ENCODE data around the gene MTR. TPM values are rescaled to one million over a fixed set of nuclear protein-coding genes. Genes with fewer than 3 reads are reported as not detected.

MTR gene
- polyA plus RNA-seq, 1 donor: 19.7 TPM

DNA sequence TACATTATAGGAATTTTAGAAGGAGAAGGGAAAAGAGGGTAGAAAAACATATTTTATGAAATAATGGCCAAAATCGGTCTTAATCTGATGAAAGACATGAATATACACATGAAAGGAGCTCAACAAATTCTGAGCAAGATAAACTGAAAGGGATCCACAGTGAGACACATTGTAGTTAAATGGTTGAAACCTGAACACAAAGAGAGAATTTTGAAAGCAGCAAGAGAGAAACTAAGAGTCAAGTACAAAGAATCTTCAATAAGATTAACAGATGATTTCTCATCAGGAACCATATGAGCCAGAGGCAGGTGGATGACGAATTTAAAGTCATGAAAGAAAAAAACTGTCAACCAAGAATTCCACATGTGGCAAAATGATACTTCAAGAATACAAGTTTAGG lies 15.8 kb upstream of the MTR start:
- DNase-seq (ENCODE audit: low read depth): no peak

DNA sequence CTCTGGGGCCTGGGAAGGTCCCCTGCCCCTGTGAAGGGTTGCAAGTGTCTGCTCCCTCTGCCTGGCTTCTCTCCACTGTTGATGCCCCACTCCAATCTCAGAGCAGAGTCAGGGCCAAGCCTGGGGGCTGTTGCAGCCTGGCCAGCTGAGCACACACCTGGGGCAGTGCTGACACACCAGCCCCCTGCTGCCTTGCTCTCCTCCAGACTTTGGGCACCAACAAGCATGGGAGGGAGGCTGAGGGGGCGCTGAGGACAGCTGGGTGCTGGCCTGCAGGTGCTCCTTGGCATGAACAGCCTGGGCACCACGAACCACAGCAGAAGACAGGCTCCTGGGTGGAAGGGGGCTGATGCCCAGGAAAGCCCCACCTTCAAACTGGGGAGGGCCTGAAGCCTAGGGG lies 9.6 kb upstream of the MTR start:
- no peak for DNase-seq (ENCODE audit: low read depth)

DNA sequence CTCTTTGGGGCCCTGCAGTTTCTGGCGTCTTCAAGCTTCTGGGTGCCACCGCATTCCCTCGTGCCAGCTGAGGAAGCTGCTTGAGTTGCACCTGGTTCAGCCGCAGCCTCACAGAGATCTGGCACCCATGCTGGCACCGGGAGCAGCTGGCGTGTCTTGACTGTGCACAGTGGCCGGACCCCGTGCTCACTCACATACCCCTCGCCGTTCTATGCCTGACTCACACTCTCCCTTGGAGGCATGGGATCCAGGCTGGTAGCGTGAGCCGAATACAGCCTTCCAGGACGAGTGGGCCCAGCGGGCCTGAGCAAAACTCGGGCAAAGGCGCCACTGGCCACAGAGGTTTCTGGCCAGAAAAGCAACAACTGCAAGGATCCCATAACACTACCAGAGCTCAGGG lies 8.6 kb upstream of the MTR start:
- DNase-seq (ENCODE audit: low read depth): no peak

DNA sequence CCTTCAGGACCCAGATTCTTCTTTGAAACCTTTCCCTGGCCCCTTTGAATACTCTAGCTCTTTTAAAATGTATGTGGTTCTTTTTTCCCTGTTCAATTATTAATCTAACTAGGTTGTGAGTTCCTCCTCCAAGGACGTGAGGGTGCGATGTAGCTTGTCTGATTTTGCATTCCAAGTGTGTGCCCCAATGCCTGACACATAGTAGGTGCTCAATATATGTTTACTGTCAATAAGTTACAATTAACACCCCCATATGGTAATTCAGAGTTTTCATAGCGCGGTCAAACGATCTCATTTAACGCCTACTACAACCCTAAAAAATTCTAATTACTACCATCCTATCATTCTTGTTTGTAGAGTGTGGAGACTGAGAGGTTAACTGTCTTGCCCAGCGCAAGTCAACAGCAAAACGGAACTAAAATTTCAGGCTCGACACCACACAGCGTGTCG lies 482 bp upstream of the MTR start:
- no peak for DNase-seq (ENCODE audit: low read depth)

DNA sequence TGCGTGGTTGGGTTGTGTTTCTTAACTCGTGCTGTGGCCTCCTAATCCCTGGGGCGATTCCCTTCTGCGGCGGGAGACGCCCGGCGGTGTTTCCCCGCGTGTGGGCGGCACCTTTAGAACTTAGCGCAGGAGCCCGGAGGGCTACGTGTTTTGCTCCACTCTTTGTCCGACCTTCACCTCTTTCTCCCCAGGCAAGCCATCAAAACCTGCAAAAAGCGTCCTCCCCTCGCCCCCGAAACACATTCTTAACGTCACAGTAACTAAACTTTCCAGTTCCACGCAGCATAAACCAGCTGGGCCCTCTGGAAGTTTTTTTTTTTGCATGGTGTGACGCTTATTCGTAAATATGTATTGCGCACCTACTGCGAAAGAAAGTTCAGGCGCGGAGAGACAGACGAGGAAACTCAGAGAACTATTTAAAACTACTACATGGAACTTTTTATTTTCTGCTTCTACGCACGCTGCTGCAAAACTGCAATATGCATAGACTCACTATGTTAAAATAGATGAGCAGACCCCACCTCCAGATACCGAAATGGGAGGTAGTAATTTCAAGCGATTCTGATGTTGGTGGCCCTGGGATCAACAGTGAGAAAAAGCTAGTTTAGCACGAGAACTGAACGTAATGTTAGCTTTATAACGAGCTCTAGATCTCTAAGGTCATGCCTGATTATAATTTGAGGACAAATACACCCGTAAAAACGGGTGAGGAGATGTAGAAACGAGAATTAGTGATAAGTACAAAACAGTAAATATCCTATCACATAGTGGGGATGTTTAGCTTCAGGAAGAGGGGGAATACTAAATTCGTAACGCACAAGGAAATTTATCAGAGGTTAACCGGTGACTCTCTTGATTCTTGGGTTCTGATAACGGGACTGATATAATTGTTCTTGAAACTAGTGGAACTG lies 920 bp downstream of the MTR start:
- DNase-seq (ENCODE audit: low read depth): no peak

GRCh38 chr1:236799001-236799400 lies 3.9 kb downstream of the MTR start:
- no peak for DNase-seq (ENCODE audit: low read depth)

- DNase-seq (ENCODE audit: low read depth): no peak
Measured at GRCh38 chr1:236800002-236800620, 5.0 kb downstream of the MTR start.

DNA sequence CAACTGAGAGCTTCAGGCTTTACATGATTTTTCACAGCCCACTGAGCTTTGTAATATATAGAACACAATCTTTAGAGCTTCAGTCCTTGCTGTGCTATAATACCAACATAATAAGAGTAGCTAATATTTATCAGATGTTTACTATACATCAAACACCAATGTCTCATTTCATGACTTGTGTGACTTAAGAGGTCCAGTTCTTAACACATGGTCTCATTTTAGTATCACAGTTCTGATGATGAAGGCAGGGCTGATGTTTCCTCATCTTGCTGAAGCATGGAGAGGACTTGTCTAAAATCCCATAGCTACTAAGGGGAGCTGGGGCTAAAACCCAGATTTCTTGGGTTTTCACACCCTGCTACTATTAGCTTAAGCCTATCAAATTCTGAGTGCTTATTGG lies 5.5 kb downstream of the MTR start:
- no peak for DNase-seq (ENCODE audit: low read depth)

GRCh38 chr1:236802264-236802663 lies 7.2 kb downstream of the MTR start:
- DNase-seq (ENCODE audit: low read depth): no peak

DNA sequence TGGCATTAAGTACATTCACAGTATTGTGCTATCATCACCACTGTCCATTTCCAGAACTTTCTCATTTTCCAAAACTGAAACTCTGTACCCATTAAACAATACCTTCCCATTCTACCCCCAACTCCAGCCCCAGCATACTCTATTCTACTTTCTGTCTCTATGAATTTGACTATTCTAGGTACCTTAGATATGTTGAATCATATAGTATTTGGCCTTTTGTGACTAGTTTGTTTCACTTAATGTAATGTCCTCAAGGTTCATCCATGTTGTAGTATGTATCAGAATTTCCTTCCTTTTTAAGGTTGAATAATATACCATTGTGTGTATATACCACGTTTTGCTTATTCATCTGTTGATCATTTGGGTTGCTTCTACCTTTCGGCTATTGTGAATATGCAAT lies 11.5 kb downstream of the MTR start:
- no peak for DNase-seq (ENCODE audit: low read depth)

DNA sequence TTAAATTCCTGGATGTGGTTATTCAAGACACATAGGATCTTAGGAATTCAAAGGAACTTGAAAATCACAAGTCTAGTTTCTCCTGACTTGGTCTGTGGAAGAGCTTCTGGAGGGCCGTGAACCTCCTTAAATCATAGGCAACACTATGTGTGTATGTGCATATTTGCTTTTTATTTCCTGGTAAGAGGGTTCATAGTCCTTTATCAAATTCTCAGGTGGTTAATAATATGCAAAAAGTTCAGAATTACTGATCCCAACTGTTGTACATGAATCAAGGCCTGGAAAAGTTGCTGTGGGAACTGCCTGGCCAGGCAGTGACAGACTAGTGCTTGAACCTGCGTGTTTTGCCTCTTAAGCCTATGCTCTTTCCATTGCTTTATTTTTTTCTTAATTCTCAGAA lies 12.9 kb downstream of the MTR start:
- no peak for DNase-seq (ENCODE audit: low read depth)

DNA sequence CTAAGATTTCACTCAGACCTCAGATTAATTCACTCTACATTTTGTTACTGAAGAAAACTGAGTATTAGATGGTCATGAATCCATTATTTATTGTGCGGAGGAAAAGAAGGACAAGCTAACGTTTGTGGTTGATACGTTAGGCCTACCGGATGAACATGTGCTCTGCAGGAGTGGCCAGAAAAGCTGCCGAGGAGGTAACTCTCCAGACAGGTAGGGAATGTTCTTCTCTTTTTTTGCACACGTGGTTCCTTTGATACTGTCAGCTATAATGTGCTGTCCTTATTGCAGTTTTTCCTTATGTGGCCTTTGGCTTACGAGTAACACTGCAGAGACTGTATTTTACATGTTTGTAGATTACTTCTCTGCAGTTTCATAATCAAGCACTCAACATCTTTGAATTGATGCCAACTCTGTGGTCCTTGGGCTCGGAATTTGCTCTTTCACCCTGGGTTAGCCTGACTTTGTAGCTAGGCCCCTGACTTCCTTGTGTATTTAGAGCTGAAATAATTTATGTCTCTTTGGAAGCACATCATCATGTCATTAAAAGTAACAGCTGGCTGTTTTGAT lies 13.6 kb downstream of the MTR start:
- DNase-seq (ENCODE audit: low read depth): no peak

DNA sequence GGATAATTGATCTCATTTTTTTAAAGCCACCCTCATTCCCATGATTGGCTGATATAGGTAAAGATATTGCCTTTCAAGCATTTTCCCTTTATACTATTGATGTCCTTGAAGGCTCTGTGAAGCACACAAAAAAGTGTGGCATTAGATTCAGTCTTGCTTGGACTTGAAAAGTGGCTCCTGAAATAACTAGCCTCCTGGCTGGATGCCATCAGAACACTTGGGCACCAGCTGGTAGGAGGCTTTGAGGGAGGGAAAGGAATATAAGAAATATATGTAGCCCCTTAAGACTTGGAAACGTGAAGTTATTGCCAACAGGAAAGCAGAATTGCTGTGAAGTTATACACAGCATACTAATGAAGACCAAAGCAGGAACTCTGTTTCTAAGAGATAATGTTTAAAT lies 14.1 kb downstream of the MTR start:
- DNase-seq (ENCODE audit: low read depth): no peak

- no peak for DNase-seq (ENCODE audit: low read depth)
Measured at GRCh38 chr1:236810018-236810417, 14.9 kb downstream of the MTR start.

GRCh38 chr1:236812334-236813030 lies 17.4 kb downstream of the MTR start:
- no peak for DNase-seq (ENCODE audit: low read depth)

- no peak for DNase-seq (ENCODE audit: low read depth)
Measured at GRCh38 chr1:236815941-236816340, 20.8 kb downstream of the MTR start.

GRCh38 chr1:236819856-236820255 lies 24.8 kb downstream of the MTR start:
- no peak for DNase-seq (ENCODE audit: low read depth)

DNA sequence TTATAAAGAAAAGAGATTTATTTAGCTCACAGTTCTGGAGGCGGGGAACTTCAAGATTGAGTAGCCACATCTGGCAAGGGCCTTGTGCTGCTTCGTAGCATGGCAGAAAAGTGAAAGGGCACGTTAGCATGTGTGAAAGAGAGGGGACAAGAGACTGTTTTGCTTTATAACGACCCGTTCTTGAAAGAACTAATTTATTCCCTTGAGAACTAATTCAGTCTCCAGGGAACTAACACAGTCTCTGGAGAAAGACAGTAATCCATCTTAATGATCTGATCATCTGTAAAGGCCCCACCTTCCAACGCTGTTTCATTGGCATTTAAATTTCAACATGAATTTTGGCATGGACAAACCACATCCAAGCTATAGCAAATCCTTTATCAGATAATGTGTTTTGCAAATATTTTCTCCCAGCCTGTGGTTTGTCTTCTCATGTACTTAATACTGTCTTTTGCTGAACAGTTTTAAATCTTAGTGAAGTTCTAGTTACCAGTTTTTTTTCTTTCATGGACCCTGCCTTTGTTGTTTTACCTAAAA lies 26.1 kb downstream of the MTR start:
- DNase-seq (ENCODE audit: low read depth): no peak

DNA sequence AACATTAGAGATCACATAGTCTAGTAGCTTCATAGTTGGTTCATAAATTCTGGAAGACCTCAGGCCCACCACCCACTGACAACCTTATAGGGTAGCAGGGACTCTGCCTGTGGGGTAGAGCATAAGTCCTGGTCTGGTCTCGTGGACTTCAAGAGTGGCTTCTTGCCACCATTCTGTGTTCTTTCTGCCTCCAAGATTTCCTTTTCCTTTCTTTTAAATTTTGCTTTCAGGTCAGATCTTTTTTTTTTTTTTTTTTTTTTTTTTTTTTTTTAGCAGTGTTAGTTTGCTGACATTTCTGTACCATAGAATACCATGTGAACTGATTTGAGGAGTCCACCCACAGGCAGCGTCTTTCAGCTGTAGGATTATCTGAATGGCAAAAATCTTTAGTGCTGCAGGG lies 28.5 kb downstream of the MTR start:
- DNase-seq (ENCODE audit: low read depth): no peak

DNA sequence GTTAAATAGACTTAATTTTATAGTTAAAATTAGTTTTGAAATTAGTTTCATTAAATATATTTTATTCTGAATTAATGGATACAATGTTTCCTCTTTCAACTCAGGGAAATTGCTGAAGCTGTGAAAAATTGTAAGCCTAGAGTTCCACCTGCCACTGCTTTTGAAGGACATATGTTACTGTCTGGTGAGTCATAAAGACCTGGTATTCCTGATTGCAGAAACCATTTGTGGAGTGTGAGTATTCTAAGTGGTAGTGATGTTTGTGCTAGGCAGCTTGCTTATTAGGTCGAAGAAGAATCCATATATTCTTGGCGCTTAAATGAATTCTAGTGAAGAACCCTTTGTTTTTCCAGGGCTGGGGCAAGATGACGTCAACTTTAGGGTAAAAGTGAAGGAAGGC lies 34.0 kb downstream of the MTR start:
- no peak for DNase-seq (ENCODE audit: low read depth)

DNA sequence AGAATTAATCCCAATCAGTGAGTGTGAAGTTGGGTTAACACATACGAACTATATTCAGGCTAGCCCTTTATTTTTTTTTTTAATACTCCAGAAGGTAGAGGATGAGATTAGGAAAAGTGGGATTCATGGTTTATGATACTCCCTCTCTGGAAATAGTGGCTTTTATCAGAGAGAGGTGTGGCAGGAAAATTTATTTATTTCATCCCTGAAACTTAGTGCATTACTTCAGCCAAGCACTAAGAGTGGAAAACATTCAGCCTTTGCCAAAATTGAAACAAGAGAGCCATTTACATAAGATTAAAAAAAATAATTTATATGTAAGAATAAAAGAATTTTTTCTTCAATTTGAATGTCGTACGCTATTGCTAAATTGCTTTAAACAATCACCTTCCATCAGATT lies 35.0 kb downstream of the MTR start:
- no peak for DNase-seq (ENCODE audit: low read depth)

- no peak for DNase-seq (ENCODE audit: low read depth)
Measured at GRCh38 chr1:236830560-236830959, 35.5 kb downstream of the MTR start.
